Cardiac fibroblast (primary cell): ENCODE data around the gene PPP3CA.

Experiments used
- DNase-seq, 2 donors: peaks; one replicate each; pipeline versions ENCODE4 v3.0.0 to v3.0.0-alpha.2; 2010; ENCODE audit warnings: low read depth in 2 of 2
- H3K4me3 ChIP-seq, 2 donors: replicated peaks in 1 of 2; 1 replicate in 1 of 2; 2 replicates in 1 of 2; pipeline ENCODE4 v1.5.1; 2011; ENCODE audit warnings: low read depth in 2 of 2, low read length in 2 of 2, mild to moderate bottlenecking in 2 of 2, moderate library complexity in 1 of 2
- TF ChIP-seq, protein P1 (sequence below): IDR thresholded peaks from one replicate; pipeline ENCODE4 v1.5.1; 2011; ENCODE audit warnings: low read depth, mild to moderate bottlenecking, low read length, inconsistent platforms

The PPP3CA gene

DNA sequence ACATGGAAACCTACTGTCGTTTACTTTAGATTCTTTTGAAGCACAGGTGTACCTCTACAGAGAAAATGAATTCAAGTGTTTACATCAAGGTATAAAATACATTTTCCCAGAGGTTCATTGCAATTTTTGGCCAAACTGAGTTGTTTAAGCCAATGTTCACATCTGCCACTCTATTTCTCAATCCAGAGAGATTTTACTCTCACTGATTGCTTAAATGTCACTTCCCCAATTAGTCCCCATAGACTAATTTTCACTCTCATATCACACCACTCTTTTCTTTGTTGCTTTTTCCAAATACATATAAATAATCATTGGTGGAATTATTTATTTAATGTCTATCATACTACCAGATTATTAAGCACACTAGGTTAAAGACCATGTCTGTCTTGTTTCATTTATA lies 271.8 kb downstream of the PPP3CA start:
- no peak overlapping the region for H3K4me3 ChIP-seq
- no peak for DNase-seq
- TF ChIP-seq, protein P1, sequence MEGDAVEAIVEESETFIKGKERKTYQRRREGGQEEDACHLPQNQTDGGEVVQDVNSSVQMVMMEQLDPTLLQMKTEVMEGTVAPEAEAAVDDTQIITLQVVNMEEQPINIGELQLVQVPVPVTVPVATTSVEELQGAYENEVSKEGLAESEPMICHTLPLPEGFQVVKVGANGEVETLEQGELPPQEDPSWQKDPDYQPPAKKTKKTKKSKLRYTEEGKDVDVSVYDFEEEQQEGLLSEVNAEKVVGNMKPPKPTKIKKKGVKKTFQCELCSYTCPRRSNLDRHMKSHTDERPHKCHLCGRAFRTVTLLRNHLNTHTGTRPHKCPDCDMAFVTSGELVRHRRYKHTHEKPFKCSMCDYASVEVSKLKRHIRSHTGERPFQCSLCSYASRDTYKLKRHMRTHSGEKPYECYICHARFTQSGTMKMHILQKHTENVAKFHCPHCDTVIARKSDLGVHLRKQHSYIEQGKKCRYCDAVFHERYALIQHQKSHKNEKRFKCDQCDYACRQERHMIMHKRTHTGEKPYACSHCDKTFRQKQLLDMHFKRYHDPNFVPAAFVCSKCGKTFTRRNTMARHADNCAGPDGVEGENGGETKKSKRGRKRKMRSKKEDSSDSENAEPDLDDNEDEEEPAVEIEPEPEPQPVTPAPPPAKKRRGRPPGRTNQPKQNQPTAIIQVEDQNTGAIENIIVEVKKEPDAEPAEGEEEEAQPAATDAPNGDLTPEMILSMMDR, result no peak

DNA sequence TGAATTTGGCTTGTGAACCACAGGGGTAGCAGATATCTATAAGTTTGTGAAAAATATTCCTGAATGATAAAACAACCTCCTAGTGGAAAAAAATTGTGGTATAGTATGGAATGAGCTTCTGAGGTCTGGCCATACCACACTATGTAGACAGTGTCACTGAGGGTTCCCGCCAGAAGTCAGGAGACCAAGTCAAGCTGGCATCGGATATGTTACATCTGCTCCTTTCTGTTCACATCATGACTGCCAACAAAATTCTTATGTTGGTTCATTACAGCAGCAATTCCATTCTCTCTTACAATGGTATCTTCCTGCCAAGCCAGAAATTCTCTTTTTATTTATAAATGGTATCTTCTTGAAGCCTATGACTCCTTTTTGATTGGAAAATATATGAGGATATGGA lies 273.0 kb downstream of the PPP3CA start:
- peak in 1 of 2 donors; percentile 12 for DNase-seq
- H3K4me3 ChIP-seq, result no peak overlapping the region
- TF ChIP-seq, protein P1, result no peak

DNA sequence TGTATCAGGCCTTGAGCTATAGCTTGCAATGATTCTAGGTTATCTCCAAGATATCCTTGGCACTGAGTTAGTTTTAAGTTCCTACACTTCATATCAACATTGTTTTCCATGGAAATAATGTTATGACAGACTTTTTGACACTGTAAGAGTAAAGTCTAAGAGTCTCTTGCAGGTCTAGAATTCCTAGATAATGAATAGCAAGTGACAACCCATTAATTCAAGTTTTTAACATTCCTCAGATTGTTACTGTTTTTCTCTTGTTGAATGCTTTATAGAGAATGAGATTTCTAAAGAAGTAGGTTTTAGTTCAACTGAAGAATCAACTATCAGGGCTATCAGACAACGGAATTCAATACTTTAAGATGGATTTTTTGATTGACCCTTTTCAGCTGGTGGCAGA lies 276.1 kb downstream of the PPP3CA start:
- TF ChIP-seq, protein P1, result no peak
- DNase-seq, result no peak
- no peak overlapping the region for H3K4me3 ChIP-seq

DNA sequence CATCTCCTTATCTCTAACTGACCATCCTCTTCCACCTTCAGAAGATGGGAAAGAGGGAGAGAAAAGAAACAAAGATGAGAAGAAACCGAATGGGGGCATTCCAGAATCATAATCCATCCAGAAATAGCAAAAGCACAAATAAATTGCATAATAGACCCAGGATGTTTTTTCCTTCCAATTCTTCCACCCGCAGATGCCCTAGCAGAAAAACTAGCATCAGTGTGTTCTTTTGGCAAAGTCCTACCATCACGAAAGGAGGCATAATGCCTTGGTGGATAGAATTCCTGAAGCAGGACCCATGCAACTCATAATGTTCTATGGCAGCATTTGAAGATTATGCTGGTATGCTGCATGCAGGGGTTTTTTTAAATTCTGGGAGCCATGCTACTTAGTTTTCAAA lies 279.2 kb downstream of the PPP3CA start:
- H3K4me3 ChIP-seq, result no peak overlapping the region
- no peak for DNase-seq
- TF ChIP-seq, protein P1, result no peak

DNA sequence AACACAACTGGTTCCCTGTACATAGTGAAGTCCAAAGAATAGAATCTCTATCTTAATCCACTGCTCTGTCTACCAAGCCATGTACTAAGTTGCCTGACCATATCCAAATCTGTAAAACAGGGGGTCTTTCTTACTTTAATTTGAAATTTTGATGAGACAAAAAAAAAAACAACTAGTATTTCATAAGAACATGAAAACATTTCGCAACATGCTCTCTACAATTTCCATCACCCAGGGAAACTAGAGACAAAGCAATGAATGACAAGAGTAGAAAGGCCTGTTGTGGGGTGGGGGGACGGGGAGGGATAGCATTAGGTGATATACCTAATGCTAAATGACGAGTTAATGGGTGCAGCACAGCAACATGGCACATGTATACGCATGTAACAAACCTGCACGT lies 279.9 kb downstream of the PPP3CA start:
- H3K4me3 ChIP-seq, result no peak overlapping the region
- peak; percentile 13 to 17 for DNase-seq
- TF ChIP-seq, protein P1, result no peak

DNA sequence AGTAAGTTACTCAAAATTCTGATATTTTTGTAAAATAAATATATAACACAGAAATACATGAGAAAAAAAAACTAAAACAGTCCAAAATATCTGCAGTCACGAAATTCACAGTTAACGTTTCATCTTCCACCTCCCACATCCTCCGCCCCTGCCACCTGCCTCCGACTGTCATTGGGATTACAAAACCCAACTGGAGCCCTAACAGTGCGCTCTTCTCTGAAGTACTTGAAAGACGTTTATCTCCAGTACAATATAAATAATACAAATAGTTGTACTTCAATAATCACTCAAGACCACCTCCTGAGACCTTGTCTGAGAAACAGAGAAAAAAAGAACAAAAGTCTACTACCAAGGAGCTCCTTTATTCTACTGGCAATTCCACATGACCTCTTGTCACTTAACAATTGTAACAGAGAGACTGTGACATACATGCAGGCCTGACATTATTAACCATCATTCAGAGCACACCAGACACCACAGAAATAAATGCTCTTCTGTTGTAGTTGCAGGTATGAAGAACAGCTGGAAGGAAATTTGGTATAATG lies 280.6 kb downstream of the PPP3CA start:
- no peak for DNase-seq
- no peak overlapping the region for H3K4me3 ChIP-seq
- TF ChIP-seq, protein P1, result no peak

DNA sequence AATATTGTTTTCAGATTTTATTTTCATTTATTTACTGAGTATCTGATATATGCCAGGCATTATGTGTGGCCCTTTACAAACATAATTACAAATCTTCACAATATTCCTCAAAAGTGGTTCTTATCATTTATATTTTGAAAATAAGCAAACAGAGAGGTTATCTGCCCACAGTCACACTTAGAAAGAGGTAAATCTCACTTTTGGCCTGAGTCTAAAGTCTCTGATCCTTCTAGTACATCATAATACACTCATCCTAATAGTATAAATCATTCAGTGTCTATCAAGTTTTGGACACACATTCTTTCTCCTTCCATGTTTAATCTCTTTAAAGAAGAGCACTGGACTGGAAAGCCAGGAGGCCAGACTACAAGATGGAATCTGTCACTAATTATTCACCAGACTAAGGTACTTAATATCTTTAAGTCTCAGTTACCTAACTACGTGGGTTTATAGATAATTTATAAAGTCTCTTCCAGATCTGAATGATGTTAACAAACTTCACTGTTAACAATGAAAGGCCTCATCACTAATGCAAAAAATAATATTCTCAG lies 281.3 kb downstream of the PPP3CA start:
- no peak for DNase-seq
- TF ChIP-seq, protein P1, result no peak
- H3K4me3 ChIP-seq, result no peak overlapping the region
